GM12801 (cell line): ENCODE results near the gene BCCIP.

Experiments used
- CTCF ChIP-seq: IDR thresholded peaks from one replicate; pipeline ENCODE4 v1.5.1; 2011; ENCODE audit warnings: control low read depth; ENCODE audit not compliant: insufficient read length; ENCODE audit errors: extremely low read depth

Gene BCCIP

GRCh38 chr10:125822878-125823662 lies at the start of gene BCCIP, which contains the start of gene UROS:
BCCIP (plus strand) TSS chr10:125823546; CDS start chr10:125823558, 12 bp downstream.
UROS (minus strand) TSS chr10:125823258; CDS start chr10:125816499, 6,759 bp downstream.
- TF ChIP-seq CTCF, result no peak

GRCh38 chr10:125773687-125774543 lies 49.4 kb upstream of the BCCIP start:
- TF ChIP-seq CTCF, result no peak

DNA sequence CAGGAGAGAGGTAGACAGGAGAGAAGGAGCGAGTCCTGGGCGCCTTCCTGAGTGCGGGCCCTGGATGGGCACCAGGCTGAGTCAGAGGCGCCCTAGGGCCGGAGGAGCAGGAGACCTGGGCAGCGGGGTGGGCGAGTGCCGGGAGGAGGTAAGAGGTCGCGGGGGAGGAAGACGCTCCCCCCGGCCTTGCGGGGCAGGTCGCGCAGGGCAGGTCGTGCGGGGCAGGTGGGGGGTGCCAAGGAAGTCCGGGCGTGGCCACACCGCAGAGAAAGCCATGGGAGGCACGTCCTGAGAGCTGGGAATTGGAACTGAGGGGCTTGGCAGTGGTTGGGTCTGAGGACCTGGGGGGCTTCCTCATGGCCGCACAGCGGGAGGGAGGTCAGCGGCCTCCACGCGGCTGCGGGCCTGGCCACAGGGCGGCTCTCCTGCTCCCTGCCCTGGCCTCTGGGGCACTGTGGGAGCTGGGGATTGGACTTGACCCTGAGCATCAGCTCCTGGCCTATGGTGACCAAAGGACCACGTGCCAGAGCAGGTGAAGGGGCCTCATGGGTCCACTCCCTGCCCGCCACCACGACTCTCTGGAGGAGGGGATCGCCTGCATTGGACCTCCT lies 48.7 kb upstream of the BCCIP start:
- TF ChIP-seq CTCF, result no peak

- TF ChIP-seq CTCF, result no peak
Observed at GRCh38 chr10:125775491-125776106, 47.7 kb upstream of the BCCIP start, which contains the start of gene MMP21. MMP21 (minus strand) TSS chr10:125775821; CDS start chr10:125775821, 0 bp downstream.

DNA sequence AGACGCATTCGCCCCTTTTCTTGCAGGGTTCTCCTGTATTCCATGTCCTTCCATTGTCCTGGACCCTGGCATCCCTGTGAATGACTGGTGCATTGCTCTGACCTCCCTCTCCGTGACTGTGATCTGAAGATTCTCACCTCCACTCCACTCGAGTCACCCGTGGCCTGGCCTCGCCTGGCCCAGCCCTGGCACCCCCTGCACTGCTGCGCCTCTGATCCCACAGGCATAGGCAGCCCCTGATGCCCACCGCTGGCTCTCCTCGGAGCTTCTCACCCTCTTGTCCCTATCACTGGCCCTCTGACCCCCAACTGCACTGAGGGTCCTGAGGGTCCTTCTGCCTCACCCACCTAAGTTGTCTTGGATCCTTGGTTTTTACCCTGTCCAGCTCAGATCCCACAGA lies 45.5 kb upstream of the BCCIP start:
- TF ChIP-seq CTCF, result no peak

GRCh38 chr10:125778556-125778955 lies 44.8 kb upstream of the BCCIP start:
- no peak for TF ChIP-seq CTCF
